Middle frontal gyrus (tissue), 1 donor: ENCODE results near the gene STK40.

Experiments
- DNase-seq: peaks from one replicate; pipeline ENCODE4 v3.0.0-alpha.2; 2015; ENCODE audit warnings: low spot score; ENCODE audit errors: extremely low spot score

The STK40 gene

DNA sequence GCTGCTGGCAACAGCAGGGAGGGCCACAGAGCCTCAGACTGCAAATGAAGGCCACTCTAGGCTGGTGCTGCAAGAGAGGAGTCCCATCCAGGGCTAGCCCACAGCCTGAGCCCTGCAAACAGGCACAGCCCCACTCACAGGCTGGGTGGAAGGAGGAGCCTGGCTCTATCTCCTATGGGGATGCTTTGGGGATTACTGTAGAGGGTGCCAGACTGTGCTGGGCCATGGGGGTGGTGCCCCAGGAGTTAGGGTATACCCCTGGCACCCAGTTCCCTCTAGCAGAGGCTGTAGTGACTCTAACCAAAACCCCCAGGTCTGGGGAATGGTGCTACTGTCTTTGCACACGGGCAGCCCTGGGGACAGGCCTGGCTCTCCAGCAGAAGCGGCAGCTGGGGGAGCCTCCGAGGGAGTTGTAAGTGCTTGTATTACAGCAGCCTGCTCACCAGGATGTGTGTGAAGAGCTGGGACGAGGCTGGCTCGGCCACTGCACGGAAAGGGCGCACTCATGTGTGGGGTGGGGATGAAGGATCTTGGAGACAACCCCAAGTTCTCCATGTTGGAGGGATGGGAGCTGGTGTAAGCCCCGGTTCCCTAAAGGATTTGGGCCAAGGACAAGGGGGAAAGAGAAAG, 38.9 kb downstream of the STK40 start:
- DNase-seq, result no peak

DNA sequence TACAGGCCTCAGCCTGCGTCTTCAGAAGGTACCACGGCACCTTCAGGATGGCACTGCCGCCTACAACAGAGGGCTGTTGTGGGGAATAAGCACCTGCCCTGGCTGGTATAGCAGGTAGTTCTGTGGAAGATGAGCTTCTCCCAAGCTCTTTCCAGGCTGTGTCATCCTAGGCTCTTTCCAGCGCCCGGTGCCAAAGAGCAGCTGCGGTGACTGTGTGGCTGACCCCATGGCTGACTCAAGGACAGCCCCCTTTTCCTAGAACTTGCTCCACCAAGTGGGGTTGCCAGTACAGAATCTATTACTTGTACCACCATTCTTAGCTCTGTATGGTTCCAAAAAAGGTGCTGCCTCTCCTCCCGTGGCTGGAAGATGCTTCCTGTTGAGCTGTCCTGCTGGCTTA, 40.4 kb downstream of the STK40 start:
- DNase-seq, result no peak

DNA sequence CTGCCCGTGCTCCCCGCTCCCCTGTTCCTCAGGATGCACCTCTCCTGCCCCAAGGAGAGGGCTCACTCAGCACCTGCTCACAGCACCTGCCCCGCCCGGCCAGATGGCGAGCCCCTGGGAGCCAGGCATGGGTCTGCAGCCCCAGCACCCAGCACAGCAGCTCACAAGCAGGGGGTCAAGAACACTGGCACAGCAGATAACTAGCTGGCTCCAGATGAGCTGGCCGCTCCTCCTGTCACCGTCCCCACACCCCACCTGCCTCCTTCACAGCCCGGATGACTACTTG, 41.4 kb downstream of the STK40 start:
- DNase-seq, result no peak

DNA sequence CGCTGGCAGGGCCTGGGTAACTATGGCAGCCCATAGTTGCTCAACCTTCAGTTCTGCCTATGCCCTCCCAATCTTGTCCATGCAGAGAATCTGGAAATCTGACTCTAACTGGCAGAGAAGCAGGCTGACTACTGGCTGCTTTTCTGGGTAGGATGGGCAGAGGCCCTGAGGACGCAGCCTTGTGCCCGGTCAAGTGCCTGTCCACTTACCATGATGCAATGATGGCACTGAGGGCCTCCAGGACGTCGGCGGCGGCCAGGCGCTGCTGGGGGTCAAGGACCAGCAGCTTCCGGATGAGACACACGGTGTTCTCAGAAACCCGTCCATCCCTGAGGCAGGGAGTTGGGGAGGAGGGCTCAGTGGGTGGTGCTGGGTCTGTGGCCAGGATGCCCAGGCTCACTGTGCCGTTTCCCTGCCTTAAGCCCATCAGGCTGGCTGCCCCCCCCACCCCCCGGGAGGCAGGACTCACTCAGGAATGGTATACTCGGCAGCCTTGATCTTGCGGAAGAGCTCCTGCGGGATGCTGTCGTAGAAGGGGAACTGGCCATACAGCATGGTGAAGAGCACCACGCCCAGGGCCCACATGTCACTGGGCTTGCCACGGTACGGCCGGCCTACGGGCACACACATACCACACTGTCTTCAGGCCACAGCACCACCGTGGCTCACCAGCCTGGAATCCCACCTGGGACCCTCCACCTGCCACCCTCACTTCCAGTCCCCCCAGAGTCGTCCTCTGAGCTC, 41.9 kb downstream of the STK40 start:
- DNase-seq, result no peak

DNA sequence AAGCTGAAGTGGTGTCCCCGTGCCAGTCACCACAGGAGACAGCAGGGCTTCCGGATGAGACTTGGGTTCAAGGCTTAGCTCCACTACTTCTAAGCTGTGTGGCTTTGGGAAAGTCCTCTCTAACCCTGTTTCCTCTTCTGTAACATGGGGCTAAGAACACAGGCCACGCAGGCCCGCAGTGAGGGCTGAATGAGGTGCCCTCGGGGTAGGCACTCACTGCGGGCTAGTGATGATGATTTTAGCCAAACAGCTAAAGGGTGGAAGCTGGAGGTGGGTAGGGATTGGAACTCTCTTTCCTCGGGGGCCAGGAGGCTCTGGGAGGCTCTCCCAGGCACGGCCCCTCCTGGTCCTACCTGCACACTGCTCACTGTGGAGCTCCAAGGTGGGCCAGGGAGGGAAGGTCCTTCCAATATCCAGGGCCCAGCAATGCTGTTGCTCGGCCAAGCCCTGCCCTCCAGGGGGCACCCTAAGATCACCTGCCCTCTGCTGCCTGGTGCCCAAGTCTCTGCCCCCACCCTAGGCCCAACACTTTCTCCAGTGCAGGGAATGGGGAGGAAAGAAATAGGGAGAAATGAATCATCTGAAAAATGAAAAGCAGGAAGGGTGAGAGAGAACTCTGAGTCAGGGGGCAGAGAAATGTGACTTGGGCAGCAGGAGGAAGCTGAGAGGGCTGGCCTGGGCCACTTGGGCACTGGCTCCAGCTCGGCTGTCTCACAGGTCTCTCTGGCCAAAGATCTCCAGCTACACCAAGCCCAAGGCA, 43.1 kb downstream of the STK40 start:
- DNase-seq, result no peak

DNA sequence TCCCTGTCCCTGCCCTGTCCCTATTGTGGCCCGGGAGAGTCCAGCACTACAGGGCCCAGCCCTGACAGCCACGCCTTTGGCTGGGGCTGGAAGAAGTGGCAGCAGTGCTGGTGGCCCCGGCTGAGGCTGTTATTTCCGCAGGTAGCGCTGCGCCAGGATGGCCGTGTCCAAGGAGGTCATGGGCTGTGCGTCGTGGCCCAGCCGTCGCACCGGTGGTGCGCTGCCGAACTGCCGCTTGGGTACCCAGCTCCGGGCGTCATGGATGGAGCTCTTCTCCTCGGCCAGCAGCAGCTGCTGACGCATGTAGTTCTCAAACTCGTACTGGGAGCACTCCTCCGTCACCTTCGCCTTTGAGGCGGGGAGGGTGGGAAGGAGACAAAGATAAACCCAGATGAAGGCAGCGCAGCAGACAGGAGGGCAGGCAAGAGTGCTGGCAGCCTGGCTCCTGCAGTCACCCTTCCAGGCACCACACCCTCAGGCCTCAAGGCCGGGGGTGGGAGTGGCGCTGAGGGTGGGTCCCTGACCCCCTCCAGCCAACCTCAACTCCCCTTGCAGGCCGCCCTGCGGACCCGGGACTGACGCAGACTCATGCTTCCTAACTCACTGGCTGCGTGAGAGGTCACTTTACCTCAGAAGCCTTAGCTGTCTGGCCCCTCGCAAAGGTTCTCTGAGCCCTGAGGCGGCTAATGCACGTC, 44.0 kb downstream of the STK40 start:
- no peak for DNase-seq

DNA sequence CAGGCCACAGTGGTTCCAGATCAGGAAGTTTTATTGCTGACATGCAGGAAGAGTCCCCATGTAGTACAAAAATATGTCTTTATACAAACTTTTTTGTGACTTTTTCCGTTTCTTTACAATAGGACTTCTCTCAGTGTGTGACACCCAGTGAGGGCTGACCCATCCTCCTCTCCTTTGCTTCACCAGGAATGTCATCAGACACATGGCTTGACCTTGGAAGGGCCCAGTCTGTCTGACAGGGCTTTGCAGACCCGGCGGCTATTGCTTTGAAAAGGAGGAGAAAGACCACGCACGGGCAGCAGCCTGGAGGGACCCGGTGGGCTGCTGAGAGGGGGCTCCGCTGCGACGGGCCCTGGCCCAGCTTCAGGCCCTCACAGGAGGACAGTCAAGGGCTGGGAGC, 46.1 kb downstream of the STK40 start:
- no peak for DNase-seq

DNA sequence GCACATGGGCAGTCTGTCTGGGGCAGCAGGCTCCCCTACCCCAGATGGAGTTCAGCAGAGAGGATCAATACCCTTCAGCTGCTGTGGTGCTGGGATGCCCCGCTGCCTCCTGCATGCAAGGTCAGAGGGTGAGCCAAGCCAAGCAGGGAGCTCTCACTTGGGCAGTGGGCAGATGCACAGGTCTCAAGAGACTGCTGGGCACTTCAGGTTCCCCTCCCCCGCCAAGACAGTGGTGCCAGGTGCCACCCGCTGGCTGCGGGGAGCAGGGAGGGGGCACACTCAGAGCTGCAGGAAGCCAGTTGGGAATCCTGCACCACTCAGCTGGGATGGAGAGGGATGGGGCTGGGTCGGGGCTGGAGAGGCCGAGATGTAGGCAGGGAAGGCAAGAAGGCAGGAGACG, 46.5 kb downstream of the STK40 start:
- DNase-seq, result no peak

DNA sequence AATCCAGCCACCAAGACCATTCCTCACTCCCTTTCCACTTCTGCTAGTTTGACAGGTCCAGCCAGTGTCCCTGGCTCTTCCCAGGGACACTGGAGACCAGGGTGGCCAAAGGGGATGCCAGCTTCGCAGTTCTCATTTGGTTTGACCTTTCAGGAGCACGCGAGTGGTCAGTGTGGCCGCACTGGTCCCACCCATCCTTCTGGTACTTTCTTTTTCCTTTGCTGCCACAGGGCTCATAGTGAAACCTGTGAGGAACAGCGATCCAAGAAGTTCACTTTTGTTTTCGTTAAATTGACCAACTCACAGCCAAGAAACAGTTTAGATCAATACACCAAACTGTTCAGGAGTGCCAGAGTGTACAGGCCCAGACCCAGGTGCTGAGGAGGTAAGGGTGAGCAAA, 47.9 kb downstream of the STK40 start:
- DNase-seq, result no peak

DNA sequence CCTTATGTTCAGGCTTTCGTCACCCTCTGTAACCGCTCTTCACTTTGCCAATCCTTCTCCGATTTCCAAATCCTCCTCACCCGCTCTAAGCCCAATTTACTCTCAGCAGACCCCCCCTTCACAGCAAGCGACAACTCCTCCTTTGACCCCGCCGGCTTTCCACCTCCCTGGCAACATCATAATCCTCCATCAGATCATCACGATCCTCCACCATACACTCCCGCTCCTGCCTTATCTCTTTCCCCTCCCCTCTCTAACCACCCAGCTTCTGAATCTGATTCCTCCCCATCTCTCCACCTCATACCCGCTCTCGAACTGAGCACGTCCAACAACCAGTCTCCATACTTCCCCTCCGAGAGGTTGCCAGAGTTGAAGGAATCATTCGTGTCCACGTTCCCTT, 54.8 kb downstream of the STK40 start:
- no peak for DNase-seq

DNA sequence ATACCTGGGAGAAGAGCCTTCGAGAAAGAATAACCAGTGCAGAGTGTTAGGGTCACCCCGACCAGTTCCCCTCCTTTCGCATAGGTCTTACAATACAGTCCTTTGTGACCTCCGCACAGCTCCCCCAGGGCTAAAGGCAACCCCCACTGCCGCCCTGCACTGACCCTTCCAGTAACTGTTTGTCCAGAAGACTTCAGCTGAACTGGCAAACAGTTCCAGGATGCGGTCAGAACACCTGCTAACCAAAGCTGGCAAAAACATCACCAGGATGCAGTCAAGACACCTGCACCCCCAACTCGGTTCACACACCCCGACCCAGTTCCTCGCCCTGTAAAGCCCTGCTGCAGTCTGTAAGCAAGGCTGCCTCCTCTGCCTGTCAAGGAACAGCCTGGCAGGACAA, 55.9 kb downstream of the STK40 start:
- DNase-seq, result no peak

DNA sequence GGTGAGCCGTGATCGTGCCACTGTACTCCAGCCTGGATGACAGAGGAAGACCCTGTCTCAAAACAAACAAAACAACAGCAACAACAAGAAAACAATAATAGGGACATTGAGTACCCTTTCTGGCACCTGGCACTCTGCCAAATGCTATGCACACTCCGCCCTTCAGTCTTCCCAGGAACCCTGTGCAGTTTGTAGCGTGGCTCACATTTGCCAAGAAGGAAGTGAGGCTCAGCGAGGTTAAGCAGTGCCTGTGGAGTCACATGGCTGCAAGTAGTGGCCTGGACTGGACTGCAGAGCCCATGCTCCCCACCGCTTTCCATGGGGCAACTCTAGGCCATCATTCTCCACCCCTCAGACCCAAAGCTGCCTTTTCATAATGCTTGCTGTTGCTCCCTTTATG, 57.0 kb downstream of the STK40 start:
- no peak for DNase-seq

DNA sequence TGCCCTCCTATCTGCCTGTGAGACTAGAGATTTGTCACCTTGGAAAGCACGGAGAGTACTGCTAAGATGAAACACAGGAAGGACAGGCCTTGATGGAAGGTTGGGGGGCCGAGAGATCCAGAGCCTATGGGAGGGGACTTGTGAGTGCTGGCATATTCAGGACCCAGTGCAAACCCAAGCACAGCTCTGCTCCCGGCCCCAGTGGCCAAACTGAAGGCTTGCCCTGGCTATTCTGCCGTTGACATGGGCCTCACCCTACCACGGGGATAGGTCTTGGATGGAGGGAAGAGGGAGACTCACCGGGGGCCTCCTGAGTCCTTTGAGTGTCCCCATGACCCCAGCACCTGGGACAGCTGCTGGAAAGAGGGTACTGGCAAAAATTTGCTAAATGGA, 57.6 kb downstream of the STK40 start:
- no peak for DNase-seq

DNA sequence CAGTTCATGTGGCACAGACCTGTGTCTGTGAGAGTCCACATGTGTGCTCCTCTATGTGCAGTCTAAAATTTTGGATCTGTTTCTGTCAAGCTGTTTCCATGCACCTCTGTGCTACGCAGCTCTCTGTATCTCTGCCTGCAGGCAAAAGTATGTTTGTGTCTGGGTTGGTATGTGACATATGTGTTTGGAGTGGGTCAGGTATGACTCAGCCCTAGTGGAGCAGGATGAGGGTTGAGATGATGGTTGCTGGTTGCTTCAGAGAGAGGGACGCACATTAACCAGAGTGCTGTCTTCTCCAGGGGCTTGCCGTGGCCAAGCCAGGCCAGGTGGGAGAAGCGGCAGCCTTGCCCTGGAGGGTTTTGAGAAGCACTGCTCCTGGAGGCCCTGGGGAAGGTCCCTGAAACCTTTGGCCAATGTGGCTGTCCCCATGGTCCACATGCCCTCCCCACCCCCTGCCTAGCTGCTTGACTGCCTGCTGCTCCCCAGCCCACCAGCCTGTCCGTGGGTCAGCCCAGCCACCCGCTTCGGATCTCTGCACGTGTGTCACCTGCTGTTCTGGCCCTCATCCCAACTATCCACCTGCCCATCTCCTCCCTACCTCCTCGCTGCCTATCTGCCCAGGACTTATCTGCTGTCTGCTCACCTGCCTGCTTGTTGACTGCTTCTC, 58.2 kb downstream of the STK40 start:
- DNase-seq, result no peak

DNA sequence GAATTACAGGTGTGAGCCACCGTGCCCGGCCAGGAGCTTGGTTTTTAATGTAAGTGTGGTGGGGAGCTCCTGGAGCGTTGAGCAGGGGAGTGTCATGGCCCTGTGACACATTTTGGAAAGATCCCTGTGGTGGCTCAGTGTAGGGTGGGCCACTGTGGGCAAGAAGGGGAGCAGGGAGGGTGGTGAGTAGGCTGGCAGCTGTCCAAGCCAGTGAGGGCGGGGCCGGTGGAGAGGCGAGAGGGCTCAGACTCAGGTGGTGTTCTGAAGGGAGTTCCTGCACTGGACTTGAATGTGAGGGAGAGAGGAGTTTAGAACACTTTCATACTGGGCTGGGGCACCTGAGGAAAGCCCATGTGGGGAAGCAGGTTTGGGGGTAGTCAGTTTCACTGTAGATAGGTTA, 59.2 kb downstream of the STK40 start:
- DNase-seq, result no peak

DNA sequence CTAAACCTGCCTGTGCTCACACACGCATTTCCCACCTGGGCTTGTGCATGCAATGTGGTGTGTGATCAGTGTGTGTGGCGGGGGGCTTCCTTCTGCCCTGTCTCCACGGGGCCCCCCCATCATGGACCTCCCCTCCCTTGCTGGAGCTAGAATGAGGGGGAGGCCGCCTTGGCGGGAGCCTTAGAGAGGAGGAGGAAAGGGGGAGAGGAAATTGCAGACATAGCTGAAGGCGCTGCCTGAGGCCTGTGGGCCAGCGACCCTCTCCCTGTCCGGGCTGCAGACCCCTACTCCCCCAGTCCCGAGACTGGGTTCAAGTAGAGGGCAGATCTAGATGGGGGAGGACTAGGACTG, 61.4 kb downstream of the STK40 start:
- no peak for DNase-seq

DNA sequence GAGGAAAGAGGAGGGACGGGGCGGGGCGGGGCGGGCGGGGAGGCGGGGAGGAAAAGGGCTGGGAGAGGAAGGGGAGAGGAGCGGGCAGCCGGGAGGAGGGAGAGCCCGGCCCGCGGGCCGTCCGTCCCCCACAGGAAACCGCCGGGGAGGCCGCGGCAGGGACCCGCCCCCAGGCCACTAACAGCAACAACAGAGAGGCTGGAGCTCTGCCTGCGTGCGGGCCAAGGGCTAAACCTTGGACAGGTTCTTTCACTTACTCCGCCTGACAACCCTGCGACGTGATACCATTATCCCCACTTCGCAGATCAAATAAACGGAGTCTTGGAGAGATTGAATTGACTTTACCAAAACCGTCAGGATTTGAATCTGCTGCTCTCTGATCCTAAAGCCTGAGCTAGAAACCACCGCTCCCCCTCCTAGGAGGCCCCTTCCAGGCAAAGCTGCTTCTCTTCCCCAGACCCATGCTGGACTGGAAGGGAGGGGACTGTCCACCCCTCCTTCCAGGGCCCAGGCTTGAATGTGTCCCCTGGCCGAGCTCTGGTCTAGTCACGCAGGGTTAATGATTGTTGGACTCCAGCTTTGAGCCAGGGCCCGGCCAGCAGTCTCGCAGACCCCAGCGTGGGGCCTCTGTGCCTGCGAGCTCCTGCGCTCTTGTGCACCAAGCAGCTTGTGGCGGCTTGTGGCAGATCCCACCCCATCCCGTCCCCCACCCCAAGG, 61.9 kb downstream of the STK40 start, which contains the start of gene EVA1B:
Gene EVA1B (minus strand): TSS at position 10 of the 717 bp plus-strand sequence. CDS start 608 bp downstream, outside the sequence.
- no peak for DNase-seq

DNA sequence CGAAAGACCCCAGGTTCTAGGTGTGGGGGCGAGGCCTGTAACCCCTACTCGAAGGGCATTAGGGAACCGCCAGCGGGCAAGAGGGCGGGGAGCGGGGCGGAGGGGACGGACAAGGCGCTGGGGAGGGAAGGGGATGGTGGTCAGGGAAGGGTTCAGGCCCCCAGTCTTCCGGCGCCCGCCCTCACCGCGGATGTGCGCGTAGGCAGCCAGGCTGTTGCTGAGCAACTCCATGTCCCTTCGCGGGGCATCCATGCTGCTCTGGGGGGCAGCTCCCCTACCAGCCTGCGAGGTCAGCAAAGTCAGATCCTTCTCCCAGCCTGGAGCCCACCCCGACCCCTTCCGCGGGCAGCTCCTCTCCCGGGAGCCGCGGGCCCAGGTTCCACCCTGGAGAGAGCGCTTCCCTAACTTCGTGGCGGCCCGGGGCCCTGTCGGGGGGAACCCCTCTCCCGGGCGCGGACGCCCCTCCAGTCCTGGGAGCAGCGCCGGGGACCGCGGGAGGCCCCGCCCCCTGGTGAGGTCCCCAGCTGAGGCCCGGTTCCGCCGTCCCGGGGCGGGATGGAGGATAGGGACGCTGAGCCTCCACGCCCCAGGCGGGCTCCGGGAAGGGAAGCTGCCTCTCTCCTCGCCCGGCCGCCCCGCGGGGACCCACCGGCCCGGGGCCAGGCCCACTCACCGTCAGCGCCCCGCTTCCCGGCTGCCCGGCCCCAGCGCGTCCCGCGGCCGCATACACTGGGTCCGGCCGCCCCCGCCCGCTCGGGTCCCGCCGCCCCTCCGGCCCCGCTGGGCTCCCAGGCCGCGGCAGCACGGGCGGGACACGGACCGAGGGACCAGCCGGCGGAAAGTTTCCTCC, 62.7 kb downstream of the STK40 start:
- DNase-seq, result no peak

DNA sequence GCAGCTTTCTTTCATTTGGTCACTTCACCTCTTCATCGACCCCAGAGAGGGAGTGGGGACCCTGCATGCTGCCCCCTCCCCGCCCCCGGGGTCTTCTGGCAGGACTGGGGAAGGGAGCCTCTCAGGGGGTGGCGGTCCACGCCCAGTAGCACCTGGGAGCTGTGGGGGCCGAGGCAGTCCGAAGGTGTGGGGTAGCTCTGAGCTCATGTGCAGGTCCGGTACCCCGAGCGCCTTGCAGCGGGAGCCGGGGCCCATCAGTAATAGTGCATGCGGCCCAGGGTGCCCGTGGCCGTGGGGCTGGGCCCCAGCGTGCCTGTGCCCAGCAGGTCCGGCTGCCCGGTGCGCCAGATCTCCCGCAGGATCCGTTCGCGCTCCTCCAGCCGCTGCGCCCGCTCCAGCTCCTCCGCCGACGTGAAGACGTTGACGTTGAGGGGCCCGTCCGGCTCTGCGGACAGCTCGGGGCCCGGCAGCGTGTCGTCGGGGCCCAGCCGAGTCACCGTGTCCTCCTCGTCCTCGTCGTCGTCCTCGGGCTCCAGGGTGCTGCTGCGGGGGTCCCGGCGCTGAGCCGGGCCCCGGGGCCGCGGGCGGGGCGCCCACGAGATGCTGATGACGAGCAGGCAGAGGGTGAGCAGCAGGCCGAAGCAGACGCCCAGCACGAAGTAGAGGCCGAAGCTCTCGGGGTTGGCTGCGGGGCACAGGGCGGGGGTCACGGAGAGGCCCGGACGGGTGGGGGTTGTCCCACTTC, 63.5 kb downstream of the STK40 start:
- no peak for DNase-seq
